ENCODE results near the gene ERN1. TPM values are rescaled to one million over a fixed set of nuclear protein-coding genes. Genes with fewer than 3 reads are reported as not detected.
A peak's percentile ranks its signal among the peaks of the same experiment; 100 is the strongest.
"Not testable (repeated sequence)": the region's sequence is repeated elsewhere in the genome, so short reads cannot be mapped to it uniquely, and the experiment has no call there.

ERN1 gene
- 8.9 TPM for polyA plus RNA-seq (2012; ENCODE audit: insufficient read depth, insufficient read length, low read depth)

DNA sequence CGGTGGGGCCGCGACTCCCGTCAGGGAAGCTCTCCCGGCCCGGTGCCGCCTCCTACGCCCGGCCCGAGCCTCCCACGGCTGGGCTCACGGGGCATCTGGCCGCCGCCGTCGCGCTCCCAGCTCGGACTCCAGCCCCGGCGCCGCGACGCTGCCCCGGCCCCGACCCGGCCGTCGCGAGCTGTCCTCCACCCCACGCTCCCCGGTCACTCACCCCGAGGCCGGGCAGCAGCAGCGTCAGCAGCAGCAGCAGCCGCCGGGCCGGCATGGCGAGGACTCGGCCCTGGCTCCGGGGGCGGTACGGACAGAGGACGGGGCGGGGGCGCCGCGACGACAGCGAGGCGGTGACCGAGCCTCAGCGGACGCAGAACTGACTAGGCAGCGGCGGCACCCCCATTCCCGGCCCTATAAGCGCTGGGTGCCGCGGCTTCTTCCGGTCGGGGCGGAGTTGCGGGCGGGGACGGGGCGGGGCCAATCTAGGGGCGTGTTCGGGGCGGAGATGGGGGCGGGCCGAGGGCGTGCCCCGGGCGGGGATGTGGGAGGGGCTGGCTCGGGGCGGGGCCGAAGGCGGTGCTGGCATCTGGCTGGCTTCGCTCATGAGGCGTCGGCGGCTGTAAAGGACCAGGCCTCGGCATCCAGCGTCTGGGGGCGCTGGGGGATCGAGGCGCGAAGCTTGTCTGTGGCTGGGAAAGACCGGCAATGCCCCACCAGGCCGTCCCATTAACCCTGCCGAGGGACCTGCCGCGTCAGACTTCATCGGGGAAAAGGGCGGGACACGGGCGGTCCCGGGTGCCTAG, at the start of gene ERN1:
Gene ERN1, minus strand, starts transcription at position 380 of the 794 bp plus-strand sequence. Its CDS starts 115 bp downstream, at position 265.
- no peaks in the 10 kb centered on the region for H3K9me3 ChIP-seq
- no peak for TF ChIP-seq CTCF (IDR thresholded peaks at IDR 0.05; ENCODE audit: low read depth, low read length)
- H3K4me1 ChIP-seq: no peaks in the 10 kb centered on the region; the same call in 1 of the 2 replicates
- H3K36me3 ChIP-seq: no peaks in the 10 kb centered on the region
- peak within 1 kb of the TSS; percentile 54 for H3K4me3 ChIP-seq (ENCODE audit: low read depth, low read length)
- no peaks in the 10 kb centered on the region for H3K27me3 ChIP-seq
- peak; percentile 94 for DNase-seq

GRCh38 chr17:64179024-64179423, 49.1 kb upstream of the ERN1 start:
- peaks cover 15% of the 10 kb centered on the region for H3K4me1 ChIP-seq
- H3K9me3 ChIP-seq: not testable (repeated sequence)

GRCh38 chr17:64178011-64178825, 48.3 kb upstream of the ERN1 start:
- Histone ChIP-seq H3K4me3 (ENCODE audit: low read depth, low read length) (peak overlapping the region; percentile 22; the same call in 1 of the 2 replicates), H3K4me1 (peaks cover 15% of the 10 kb centered on the region), H3K9me3 (no peaks in the 10 kb centered on the region), H3K36me3 (peaks cover 12% of the 10 kb centered on the region; the same call in 1 of the 2 replicates), H3K27me3 (no peaks in the 10 kb centered on the region)
- peak; percentile 49 for DNase-seq
- TF ChIP-seq CTCF (IDR thresholded peaks at IDR 0.05; ENCODE audit: low read depth, low read length): no peak

More at GRCh38 chr17:64179024-64179423, 49.1 kb upstream of the ERN1 start:
- not testable (repeated sequence) for H3K27me3 ChIP-seq; DNase-seq; H3K4me3 ChIP-seq (ENCODE audit: low read depth, low read length)
- peaks cover 12% of the 10 kb centered on the region; the same call in 1 of the 2 replicates for H3K36me3 ChIP-seq

GRCh38 chr17:64177311-64178010, 47.5 kb upstream of the ERN1 start:
- H3K9me3 ChIP-seq: no peaks in the 10 kb centered on the region
- no peaks in the 10 kb centered on the region for H3K27me3 ChIP-seq
- peaks cover 15% of the 10 kb centered on the region for H3K4me1 ChIP-seq
- no peak for TF ChIP-seq CTCF (IDR thresholded peaks at IDR 0.05; ENCODE audit: low read depth, low read length)
- DNase-seq: no peak
- peaks cover 12% of the 10 kb centered on the region; the same call in 1 of the 2 replicates for H3K36me3 ChIP-seq
- H3K4me3 ChIP-seq (ENCODE audit: low read depth, low read length): peak overlapping the region; percentile 22; the same call in 1 of the 2 replicates

DNA sequence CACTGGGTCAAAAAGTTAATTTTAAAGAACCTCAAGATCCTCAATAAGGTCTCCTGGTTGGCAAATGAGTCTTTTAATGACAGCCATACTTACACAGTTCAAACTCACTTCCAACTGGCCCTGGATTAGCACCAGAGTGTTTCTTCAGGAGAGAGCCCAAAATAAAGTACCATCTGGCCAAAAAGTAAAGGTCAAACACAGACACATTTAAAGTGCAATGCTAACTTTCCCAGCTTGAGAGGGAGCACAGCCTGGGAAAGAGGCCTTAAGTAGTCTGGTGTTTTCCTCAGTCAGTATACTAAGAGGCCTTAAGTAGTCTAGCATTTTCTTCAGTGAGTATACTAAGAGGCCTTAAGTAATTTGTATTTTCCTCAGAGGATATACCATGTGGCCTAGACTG, 46.6 kb upstream of the ERN1 start:
- Histone ChIP-seq H3K36me3 (peaks cover 12% of the 10 kb centered on the region; the same call in 1 of the 2 replicates), H3K4me3 (ENCODE audit: low read depth, low read length) (no peak overlapping the region), H3K9me3 (no peaks in the 10 kb centered on the region), H3K4me1 (peaks cover 15% of the 10 kb centered on the region), H3K27me3 (no peaks in the 10 kb centered on the region)
- no peak for TF ChIP-seq CTCF (IDR thresholded peaks at IDR 0.05; ENCODE audit: low read depth, low read length)
- no peak for DNase-seq

Measured in BE2C (cell line).